Measurements from ENCODE around the gene TENM4.

- TF ChIP-seq PRDM4 (tag by site-specific recombination; IDR thresholded peaks at IDR 0.05), result no peak
- no peak for TF ChIP-seq ZNF596 (tag by site-specific recombination; IDR thresholded peaks at IDR 0.05)
- no peak for TF ChIP-seq REST (tag by site-specific recombination; IDR thresholded peaks at IDR 0.05)
- no peak for TF ChIP-seq ZNF677 (tag by site-specific recombination; IDR thresholded peaks at IDR 0.05)
- no peak for TF ChIP-seq ZNF354C (tag by site-specific recombination; IDR thresholded peaks at IDR 0.05; ENCODE audit: borderline replicate concordance, low read depth)
- TF ChIP-seq PBX3 (CRISPR knock-in tag; IDR thresholded peaks at IDR 0.05), result no peak
- no peak for TF ChIP-seq ZBTB17 (tag by site-specific recombination; IDR thresholded peaks at IDR 0.05)
- TF ChIP-seq ZNF513 (tag by site-specific recombination; IDR thresholded peaks at IDR 0.05), result no peak
- no peak for TF ChIP-seq ZNF654 (tag by site-specific recombination; IDR thresholded peaks at IDR 0.05; ENCODE audit: low read depth)
- TF ChIP-seq OSR2 (tag by site-specific recombination; IDR thresholded peaks at IDR 0.05), result no peak
- no peak for TF ChIP-seq CTCF (tag by site-specific recombination; IDR thresholded peaks at IDR 0.05)
- TF ChIP-seq ZNF350 (tag by site-specific recombination; IDR thresholded peaks at IDR 0.05), result no peak
- TF ChIP-seq FEZF1 (tag by site-specific recombination; IDR thresholded peaks at IDR 0.05), result no peak
- no peak for TF ChIP-seq ZNF629 (tag by site-specific recombination; IDR thresholded peaks at IDR 0.05)
These were observed 354.8 kb downstream of the TENM4 start for GRCh38 chr11:79086056-79086455.
